ENCODE measurements around the gene RAB7B.

The RAB7B gene

GRCh38 chr1:206032380-206033140 is 29.4 kb upstream of the RAB7B start:
- FAIRE-seq, result no peak
- no peak for TF ChIP-seq CTCF (IDR thresholded peaks at IDR 0.05; ENCODE audit: insufficient read depth, missing control alignments)
- DNase-seq (ENCODE audit: insufficient read length, low spot score), result no peak

DNA sequence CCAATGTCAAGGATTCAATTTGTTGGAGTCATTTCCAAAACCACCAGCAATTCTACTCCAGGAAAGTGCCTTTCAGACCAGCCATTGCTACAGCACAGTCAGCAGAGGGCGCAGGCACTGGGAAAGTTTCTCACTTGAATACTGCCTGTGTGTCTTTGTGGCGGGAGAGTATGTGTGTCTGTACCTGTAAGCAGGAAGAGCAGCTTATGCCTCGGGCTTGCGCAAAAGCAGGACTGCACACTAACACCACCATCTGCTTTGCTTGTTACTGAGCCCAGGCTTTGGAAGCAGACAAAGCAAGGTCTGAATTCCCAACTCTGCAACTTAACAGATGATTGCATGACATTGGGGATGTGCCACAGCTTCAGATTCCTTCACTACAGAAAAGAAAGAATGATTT is 27.5 kb upstream of the RAB7B start:
- FAIRE-seq, result no peak
- TF ChIP-seq CTCF (IDR thresholded peaks at IDR 0.05; ENCODE audit: insufficient read depth, missing control alignments), result peak; percentile 98
- no peak for DNase-seq (ENCODE audit: insufficient read length, low spot score)

GRCh38 chr1:206030191-206030590 is 27.0 kb upstream of the RAB7B start:
- DNase-seq (ENCODE audit: insufficient read length, low spot score) (no peak), FAIRE-seq (no peak)

GRCh38 chr1:206029484-206029883 is 26.3 kb upstream of the RAB7B start:
- no peak for FAIRE-seq
- no peak for DNase-seq (ENCODE audit: insufficient read length, low spot score)
- no peak for TF ChIP-seq CTCF (IDR thresholded peaks at IDR 0.05; ENCODE audit: insufficient read depth, missing control alignments)

More at GRCh38 chr1:206030191-206030590, 27.0 kb upstream of the RAB7B start:
- no peak for TF ChIP-seq CTCF (IDR thresholded peaks at IDR 0.05; ENCODE audit: insufficient read depth, missing control alignments)

DNA sequence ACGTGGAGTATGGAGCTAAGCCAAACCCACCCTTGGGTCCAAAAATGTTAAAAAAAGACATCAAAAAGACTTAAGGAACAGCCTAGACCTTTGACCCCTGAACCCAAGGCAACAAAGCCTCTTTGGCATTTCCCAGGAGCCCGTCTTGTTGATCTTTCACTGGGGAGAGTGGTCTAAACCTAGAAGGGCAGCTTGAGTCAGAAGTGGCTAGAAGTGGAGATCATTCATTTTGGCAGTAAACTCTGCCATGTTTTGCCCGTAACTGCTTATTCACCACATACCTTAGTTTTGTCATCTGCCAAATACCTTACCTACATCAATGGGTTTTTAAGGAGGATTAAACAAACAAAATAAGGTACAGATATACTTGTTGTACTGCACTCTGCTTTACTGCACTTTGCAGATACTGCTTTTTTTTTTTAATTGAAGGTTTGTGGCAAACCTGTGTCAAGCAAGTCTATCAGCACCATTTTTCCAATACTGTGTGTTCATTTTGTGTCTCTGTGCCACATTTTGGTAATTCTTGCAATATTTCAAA is 22.2 kb upstream of the RAB7B start:
- TF ChIP-seq CTCF (IDR thresholded peaks at IDR 0.05; ENCODE audit: insufficient read depth, missing control alignments), result no peak
- DNase-seq (ENCODE audit: insufficient read length, low spot score) (no peak), FAIRE-seq (no peak)

DNA sequence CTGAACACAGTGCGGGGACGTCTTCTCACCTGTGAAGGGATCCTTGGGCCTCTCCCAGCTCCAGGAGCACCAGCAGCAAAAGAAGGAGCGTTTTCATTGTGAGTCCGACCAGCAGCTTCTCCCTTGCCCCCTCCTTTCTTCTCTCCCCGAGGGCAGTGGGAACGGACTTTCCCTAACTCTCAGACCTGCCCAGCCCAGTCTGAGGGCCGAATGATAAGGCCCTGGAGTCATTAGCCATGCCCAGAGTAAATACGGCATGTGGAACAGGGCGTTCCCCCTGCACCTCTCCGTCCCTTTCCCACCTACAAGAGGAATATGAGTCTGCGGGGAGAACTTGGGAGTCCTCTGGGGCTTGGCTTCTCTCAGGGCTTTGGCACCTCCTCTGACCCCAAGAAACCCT is 20.5 kb upstream of the RAB7B start, which contains the start of gene CTSE:
Gene CTSE (minus strand): TSS at position 201 of the 400 bp plus-strand sequence. CDS start 104 bp downstream, at position 97.
- no peak for DNase-seq (ENCODE audit: insufficient read length, low spot score)
- FAIRE-seq, result no peak
- no peak for TF ChIP-seq CTCF (IDR thresholded peaks at IDR 0.05; ENCODE audit: insufficient read depth, missing control alignments)

- TF ChIP-seq CTCF (IDR thresholded peaks at IDR 0.05; ENCODE audit: insufficient read depth, missing control alignments), result no peak
- DNase-seq (ENCODE audit: insufficient read length, low spot score), result no peak
- FAIRE-seq, result no peak
Observed at GRCh38 chr1:206022766-206023165, 19.6 kb upstream of the RAB7B start.

Measured in D721Med (cell line).